ENCODE measurements around the gene TMC3. TPM values are rescaled to one million over a fixed set of nuclear protein-coding genes. Genes with fewer than 3 reads are reported as not detected.

The TMC3 gene
- total RNA-seq, 1 experiment from 2014 or later: not detected

- no peaks in the 10 kb centered on the region for H3K36me3 ChIP-seq (ENCODE audit: low read depth)
- H3K4me2 ChIP-seq: no peak overlapping the region
- no peaks in the 10 kb centered on the region for H4K20me1 ChIP-seq (ENCODE audit: insufficient read depth)
- no peaks in the 10 kb centered on the region for H3F3A ChIP-seq (ENCODE audit: insufficient read depth, low read depth)
- TSS peak; percentile 52 for BruUV-seq (replicated peaks)
- no peak for TF ChIP-seq CTCF (conservative IDR thresholded peaks at IDR 0.05)
- no peak for TF ChIP-seq EZH2 (IDR thresholded peaks at IDR 0.05; ENCODE audit: low read depth)
- intact Hi-C loops (cut with micrococcal nuclease; ENCODE audit: unreplicated experiment): no loop called here
- no peaks in the 10 kb centered on the region for H3K4me1 ChIP-seq (replicated peaks; ENCODE audit: insufficient read depth)
- no peak overlapping the region for H3K4me3 ChIP-seq
- no peak overlapping the region for H3K27ac ChIP-seq
- H2AFZ ChIP-seq: no peak overlapping the region
- H3K9me3 ChIP-seq (ENCODE audit: insufficient read depth, low read depth): no peaks in the 10 kb centered on the region
- no peaks in the 10 kb centered on the region for H3K9me2 ChIP-seq (ENCODE audit: insufficient read depth)
- ChIA-PET CTCF (no interaction called here), POLR2A (ENCODE audit: unreplicated experiment) (no interaction called here)
- no peak for DNase-seq
- peaks cover 36% of the 10 kb centered on the region for H3K27me3 ChIP-seq (ENCODE audit: insufficient read depth, low read depth)
- H3K79me2 ChIP-seq (ENCODE audit: low read depth): no peaks in the 10 kb centered on the region
Observed at GRCh38 chr15:81323559-81323943, 50.5 kb downstream of the TMC3 start.

DNA sequence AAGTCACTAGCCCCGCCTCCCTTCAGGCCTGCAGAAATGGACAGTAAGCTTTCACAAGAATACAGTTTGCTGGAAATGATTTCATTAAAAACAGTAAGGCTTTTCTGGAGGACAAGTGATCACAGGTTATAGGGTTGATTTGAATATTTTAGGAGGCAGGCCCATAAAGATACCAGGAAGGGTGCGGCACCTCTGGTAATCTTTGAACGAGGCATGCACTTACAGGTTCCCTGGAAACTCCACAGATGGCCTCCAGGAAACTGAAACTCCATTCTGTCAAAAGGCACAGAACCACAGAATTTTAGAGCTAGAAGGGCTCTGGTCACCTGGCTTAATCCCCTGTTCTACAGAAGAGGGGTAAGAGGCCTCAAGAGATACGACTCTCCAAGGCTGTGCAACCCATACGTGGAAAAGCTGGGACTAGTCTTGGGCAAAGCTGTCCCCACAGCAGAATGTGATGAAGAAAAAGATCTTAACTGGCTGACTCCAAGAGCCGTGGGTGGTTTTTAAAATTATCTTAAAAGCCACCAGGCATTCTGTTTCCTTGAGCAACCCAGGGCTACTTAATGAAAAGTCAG lies 51.2 kb downstream of the TMC3 start:
- no peaks in the 10 kb centered on the region for H3K79me2 ChIP-seq (ENCODE audit: low read depth)
- no peaks in the 10 kb centered on the region for H3K4me1 ChIP-seq (replicated peaks; ENCODE audit: insufficient read depth)
- no peak overlapping the region for H2AFZ ChIP-seq
- peaks cover 33% of the 10 kb centered on the region for H3K27me3 ChIP-seq (ENCODE audit: insufficient read depth, low read depth)
- H3K27ac ChIP-seq: no peak overlapping the region
- ChIA-PET POLR2A (ENCODE audit: unreplicated experiment) (no interaction called here), CTCF (no interaction called here)
- intact Hi-C loops (cut with micrococcal nuclease; ENCODE audit: unreplicated experiment): no loop called here
- no peaks in the 10 kb centered on the region for H3F3A ChIP-seq (ENCODE audit: insufficient read depth, low read depth)
- BruUV-seq (replicated peaks): no TSS peak
- H3K9me3 ChIP-seq (ENCODE audit: insufficient read depth, low read depth): no peaks in the 10 kb centered on the region
- H4K20me1 ChIP-seq (ENCODE audit: insufficient read depth): no peaks in the 10 kb centered on the region
- DNase-seq: no peak
- TF ChIP-seq EZH2 (IDR thresholded peaks at IDR 0.05; ENCODE audit: low read depth) (no peak), CTCF (conservative IDR thresholded peaks at IDR 0.05) (no peak)
- no peaks in the 10 kb centered on the region for H3K9me2 ChIP-seq (ENCODE audit: insufficient read depth)
- no peak overlapping the region for H3K4me2 ChIP-seq
- no peaks in the 10 kb centered on the region for H3K36me3 ChIP-seq (ENCODE audit: low read depth)
- H3K4me3 ChIP-seq: no peak overlapping the region

- H3K27ac ChIP-seq: no peak overlapping the region
- ChIA-PET CTCF (no interaction called here), POLR2A (ENCODE audit: unreplicated experiment) (no interaction called here)
- no peaks in the 10 kb centered on the region for H3F3A ChIP-seq (ENCODE audit: insufficient read depth, low read depth)
- no peak overlapping the region for H3K4me2 ChIP-seq
- no peaks in the 10 kb centered on the region for H3K79me2 ChIP-seq (ENCODE audit: low read depth)
- no peak overlapping the region for H3K4me3 ChIP-seq
- H3K27me3 ChIP-seq (ENCODE audit: insufficient read depth, low read depth): peaks cover 26% of the 10 kb centered on the region
- TF ChIP-seq EZH2 (IDR thresholded peaks at IDR 0.05; ENCODE audit: low read depth) (no peak), CTCF (conservative IDR thresholded peaks at IDR 0.05) (no peak)
- H3K9me2 ChIP-seq (ENCODE audit: insufficient read depth): no peaks in the 10 kb centered on the region
- no peaks in the 10 kb centered on the region for H3K4me1 ChIP-seq (replicated peaks; ENCODE audit: insufficient read depth)
- no peaks in the 10 kb centered on the region for H4K20me1 ChIP-seq (ENCODE audit: insufficient read depth)
- no peak for DNase-seq
- BruUV-seq (replicated peaks): no TSS peak
- intact Hi-C loops (cut with micrococcal nuclease; ENCODE audit: unreplicated experiment): no loop called here
- H2AFZ ChIP-seq: no peak overlapping the region
- H3K9me3 ChIP-seq (ENCODE audit: insufficient read depth, low read depth): no peaks in the 10 kb centered on the region
- no peaks in the 10 kb centered on the region for H3K36me3 ChIP-seq (ENCODE audit: low read depth)
Observed at GRCh38 chr15:81321667-81322066, 52.3 kb downstream of the TMC3 start.
